ENCODE measurements around the gene SIX4. TPM values are rescaled to one million over a fixed set of nuclear protein-coding genes. Genes with fewer than 3 reads are reported as not detected.

SIX4 gene
- total and polyA plus RNA-seq, 4 donors: 1.0 to 7.1 (median 3.2) TPM

GRCh38 chr14:60736494-60736893 lies 12.3 kb upstream of the SIX4 start:
- Histone ChIP-seq H3K27ac (ENCODE audit: low read depth in 1 of 2, low read length in 1 of 2) (no peak overlapping the region), H3K4me3 (no peak overlapping the region), H3K9ac (ENCODE audit: insufficient read depth in 1 of 2, low read length in 2 of 2) (peak overlapping the region in 1 of 2 donors; percentile 47), H3K27me3 (ENCODE audit: control insufficient read depth in 3 of 3, insufficient read depth in 3 of 3, low read length in 2 of 3) (peaks cover 0 to 4% (median 0%) of the 10 kb centered on the region in 3 donors), H3K36me3 (ENCODE audit: control insufficient read depth in 4 of 4, insufficient read depth in 4 of 4, low read length in 4 of 4) (no peaks in the 10 kb centered on the region), H3K4me1 (ENCODE audit: control insufficient read depth in 5 of 5, insufficient read depth in 5 of 5, low read length in 5 of 5) (peaks cover 0 to 24% (median 4%) of the 10 kb centered on the region in 5 donors), H3K9me3 (ENCODE audit: control insufficient read depth in 4 of 4, insufficient read depth in 3 of 4, low read length in 3 of 4) (no peaks in the 10 kb centered on the region)
- ATAC-seq (ENCODE audit: insufficient read depth, low FRiP score) (no peak), DNase-seq (peak in 2 of 3 donors; percentile 29)
- TF ChIP-seq CTCF (IDR thresholded peaks at IDR 0.05; ENCODE audit: control extremely low read depth, extremely low read depth): no peak
- 50 to 73% methylated on average over 4 of the region's 4 CpGs for WGBS, 2 donors

- no peak for TF ChIP-seq CTCF (IDR thresholded peaks at IDR 0.05; ENCODE audit: control extremely low read depth, extremely low read depth)
- Histone ChIP-seq H3K27me3 (ENCODE audit: control insufficient read depth in 3 of 3, insufficient read depth in 3 of 3, low read length in 2 of 3) (peaks cover 0 to 4% (median 0%) of the 10 kb centered on the region in 3 donors), H3K27ac (ENCODE audit: low read depth in 1 of 2, low read length in 1 of 2) (no peak overlapping the region), H3K4me3 (peak overlapping the region; percentile 70), H3K36me3 (ENCODE audit: control insufficient read depth in 4 of 4, insufficient read depth in 4 of 4, low read length in 4 of 4) (no peaks in the 10 kb centered on the region), H3K4me1 (ENCODE audit: control insufficient read depth in 5 of 5, insufficient read depth in 5 of 5, low read length in 5 of 5) (peaks cover 0 to 24% (median 4%) of the 10 kb centered on the region in 5 donors), H3K9me3 (ENCODE audit: control insufficient read depth in 4 of 4, insufficient read depth in 3 of 4, low read length in 3 of 4) (no peaks in the 10 kb centered on the region), H3K9ac (ENCODE audit: insufficient read depth in 1 of 2, low read length in 2 of 2) (peak overlapping the region; percentile 90 to 94)
- WGBS, 2 donors: 17 to 26% methylated on average over 5 of the region's 5 CpGs
- ATAC-seq (ENCODE audit: insufficient read depth, low FRiP score) (no peak), DNase-seq (peak in 1 of 3 donors; percentile 16)
Observed at GRCh38 chr14:60735416-60735815, 11.3 kb upstream of the SIX4 start.

- peak within 1 kb of the TSS; percentile 51 to 68 for H3K27ac ChIP-seq (ENCODE audit: low read depth in 1 of 2, low read length in 1 of 2)
- 3% methylated on average over 33 of the region's 33 CpGs for WGBS, 2 donors
Observed at GRCh38 chr14:60734465-60735242, 10.5 kb upstream of the SIX4 start, which contains the start of gene MNAT1. Gene MNAT1 (plus strand): TSS chr14:60734761. CDS start chr14:60734863, 102 bp downstream.

More at GRCh38 chr14:60734465-60735242, 10.5 kb upstream of the SIX4 start, which contains the start of gene MNAT1:
- Histone ChIP-seq H3K9ac (ENCODE audit: insufficient read depth in 1 of 2, low read length in 2 of 2) (peak within 1 kb of the TSS; percentile 90 to 94), H3K27me3 (ENCODE audit: control insufficient read depth in 3 of 3, insufficient read depth in 3 of 3, low read length in 2 of 3) (peaks cover 0 to 5% (median 0%) of the 10 kb centered on the region in 3 donors), H3K36me3 (ENCODE audit: control insufficient read depth in 4 of 4, insufficient read depth in 4 of 4, low read length in 4 of 4) (no peaks in the 10 kb centered on the region), H3K9me3 (ENCODE audit: control insufficient read depth in 4 of 4, insufficient read depth in 3 of 4, low read length in 3 of 4) (no peaks in the 10 kb centered on the region), H3K4me1 (ENCODE audit: control insufficient read depth in 5 of 5, insufficient read depth in 5 of 5, low read length in 5 of 5) (peaks cover 0 to 24% (median 4%) of the 10 kb centered on the region in 5 donors), H3K4me3 (peak within 1 kb of the TSS; percentile 70)
- ATAC-seq (ENCODE audit: insufficient read depth, low FRiP score): peak; percentile 87
- DNase-seq: peak; percentile 85 to 92 (median 86)
- TF ChIP-seq CTCF (IDR thresholded peaks at IDR 0.05; ENCODE audit: control extremely low read depth, extremely low read depth): no peak
